OCI-LY1 (cell line): Measurements from ENCODE around the gene PCGF5.

Experiments used
- EZH2 ChIP-seq: fragments of 200-600 bp; sonication (generic), shearing (Covaris generic); IDR thresholded peaks from 2 replicates; pipeline ENCODE4 v1.8.0; 2017; ENCODE audit warnings: borderline replicate concordance, mixed run types, mild to moderate bottlenecking, antibody characterized with exemption, low read length, moderate library complexity, mixed read lengths
- TF ChIP-seq, protein P1 (sequence below): fragments of 200-600 bp; sonication (generic), shearing (Covaris generic); IDR thresholded peaks from 2 replicates; pipeline ENCODE4 v1.5.1; 2017; ENCODE audit warnings: mild to moderate bottlenecking, antibody characterized with exemption, low read length, moderate library complexity, mixed read lengths

DNA sequence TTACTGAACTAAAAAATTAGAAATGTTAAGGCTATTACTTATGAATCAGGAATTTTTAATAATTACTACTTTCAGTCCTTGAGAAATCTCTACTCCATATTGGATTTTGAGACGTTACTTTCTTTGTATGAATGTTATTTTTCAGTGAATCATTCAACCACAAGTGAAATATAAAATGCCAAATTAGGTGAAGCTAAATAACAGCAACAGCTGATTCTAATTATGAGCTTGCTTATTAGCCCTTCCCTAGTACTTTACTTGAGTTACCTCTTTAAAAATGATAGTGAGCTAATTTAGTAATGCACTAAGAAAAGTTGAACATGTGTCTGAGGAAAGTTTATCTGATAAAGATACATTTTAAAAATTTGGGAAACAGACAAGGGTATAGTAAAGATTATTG lies 51.4 kb downstream of the PCGF5 start:
- TF ChIP-seq, protein P1, sequence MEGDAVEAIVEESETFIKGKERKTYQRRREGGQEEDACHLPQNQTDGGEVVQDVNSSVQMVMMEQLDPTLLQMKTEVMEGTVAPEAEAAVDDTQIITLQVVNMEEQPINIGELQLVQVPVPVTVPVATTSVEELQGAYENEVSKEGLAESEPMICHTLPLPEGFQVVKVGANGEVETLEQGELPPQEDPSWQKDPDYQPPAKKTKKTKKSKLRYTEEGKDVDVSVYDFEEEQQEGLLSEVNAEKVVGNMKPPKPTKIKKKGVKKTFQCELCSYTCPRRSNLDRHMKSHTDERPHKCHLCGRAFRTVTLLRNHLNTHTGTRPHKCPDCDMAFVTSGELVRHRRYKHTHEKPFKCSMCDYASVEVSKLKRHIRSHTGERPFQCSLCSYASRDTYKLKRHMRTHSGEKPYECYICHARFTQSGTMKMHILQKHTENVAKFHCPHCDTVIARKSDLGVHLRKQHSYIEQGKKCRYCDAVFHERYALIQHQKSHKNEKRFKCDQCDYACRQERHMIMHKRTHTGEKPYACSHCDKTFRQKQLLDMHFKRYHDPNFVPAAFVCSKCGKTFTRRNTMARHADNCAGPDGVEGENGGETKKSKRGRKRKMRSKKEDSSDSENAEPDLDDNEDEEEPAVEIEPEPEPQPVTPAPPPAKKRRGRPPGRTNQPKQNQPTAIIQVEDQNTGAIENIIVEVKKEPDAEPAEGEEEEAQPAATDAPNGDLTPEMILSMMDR = no peak
- no peak for TF ChIP-seq EZH2
